GM18505 (cell line): Measurements from ENCODE around the gene VAMP3.

Experiments
- ATAC-seq: cut with Tn5 transposase; IDR thresholded peaks from one replicate; pipeline ENCODE4 v1.9.1; 2021; ENCODE audit not compliant: unreplicated experiment
- POLR2A ChIP-seq: IDR thresholded peaks from 4 replicates; pipeline ENCODE4 v1.6.1; 2011; ENCODE audit warnings: borderline replicate concordance; ENCODE audit not compliant: insufficient read depth, insufficient read length; ENCODE audit errors: extremely low read depth

Gene VAMP3

GRCh38 chr1:7752512-7753417, 18.3 kb upstream of the VAMP3 start:
- no peak for ATAC-seq
- TF ChIP-seq POLR2A = no peak

GRCh38 chr1:7753641-7754040, 17.5 kb upstream of the VAMP3 start:
- TF ChIP-seq POLR2A = no peak
- no peak for ATAC-seq

- ATAC-seq = no peak
- no peak for TF ChIP-seq POLR2A
Observed at GRCh38 chr1:7754234-7754633, 16.9 kb upstream of the VAMP3 start.

GRCh38 chr1:7755448-7755847, 15.6 kb upstream of the VAMP3 start:
- no peak for TF ChIP-seq POLR2A
- ATAC-seq = no peak

GRCh38 chr1:7760245-7760644, 10.9 kb upstream of the VAMP3 start:
- ATAC-seq = no peak
- no peak for TF ChIP-seq POLR2A

GRCh38 chr1:7761103-7761502, 10.0 kb upstream of the VAMP3 start:
- no peak for TF ChIP-seq POLR2A
- ATAC-seq = no peak

- ATAC-seq = no peak
- no peak for TF ChIP-seq POLR2A
Observed at GRCh38 chr1:7767176-7767575, 3.9 kb upstream of the VAMP3 start.

- ATAC-seq = no peak
- TF ChIP-seq POLR2A = no peak
Observed at GRCh38 chr1:7768583-7768982, 2.5 kb upstream of the VAMP3 start.

- no peak for ATAC-seq
- no peak for TF ChIP-seq POLR2A
Observed at GRCh38 chr1:7769673-7770412, 1.3 kb upstream of the VAMP3 start.

- no peak for TF ChIP-seq POLR2A
- ATAC-seq = no peak
Observed at GRCh38 chr1:7770669-7770996, 463 bp upstream of the VAMP3 start.

- ATAC-seq = no peak
- TF ChIP-seq POLR2A = no peak
Observed at GRCh38 chr1:7771823-7772299, 765 bp downstream of the VAMP3 start.

- ATAC-seq = no peak
- TF ChIP-seq POLR2A = no peak
Observed at GRCh38 chr1:7777591-7777990, 6.5 kb downstream of the VAMP3 start.

- no peak for ATAC-seq
- no peak for TF ChIP-seq POLR2A
Observed at GRCh38 chr1:7778133-7778628, 7.1 kb downstream of the VAMP3 start.

- no peak for TF ChIP-seq POLR2A
- ATAC-seq = no peak
Observed at GRCh38 chr1:7780976-7781375, 9.9 kb downstream of the VAMP3 start.
